ENCODE results near the gene TECPR2.

The TECPR2 gene

DNA sequence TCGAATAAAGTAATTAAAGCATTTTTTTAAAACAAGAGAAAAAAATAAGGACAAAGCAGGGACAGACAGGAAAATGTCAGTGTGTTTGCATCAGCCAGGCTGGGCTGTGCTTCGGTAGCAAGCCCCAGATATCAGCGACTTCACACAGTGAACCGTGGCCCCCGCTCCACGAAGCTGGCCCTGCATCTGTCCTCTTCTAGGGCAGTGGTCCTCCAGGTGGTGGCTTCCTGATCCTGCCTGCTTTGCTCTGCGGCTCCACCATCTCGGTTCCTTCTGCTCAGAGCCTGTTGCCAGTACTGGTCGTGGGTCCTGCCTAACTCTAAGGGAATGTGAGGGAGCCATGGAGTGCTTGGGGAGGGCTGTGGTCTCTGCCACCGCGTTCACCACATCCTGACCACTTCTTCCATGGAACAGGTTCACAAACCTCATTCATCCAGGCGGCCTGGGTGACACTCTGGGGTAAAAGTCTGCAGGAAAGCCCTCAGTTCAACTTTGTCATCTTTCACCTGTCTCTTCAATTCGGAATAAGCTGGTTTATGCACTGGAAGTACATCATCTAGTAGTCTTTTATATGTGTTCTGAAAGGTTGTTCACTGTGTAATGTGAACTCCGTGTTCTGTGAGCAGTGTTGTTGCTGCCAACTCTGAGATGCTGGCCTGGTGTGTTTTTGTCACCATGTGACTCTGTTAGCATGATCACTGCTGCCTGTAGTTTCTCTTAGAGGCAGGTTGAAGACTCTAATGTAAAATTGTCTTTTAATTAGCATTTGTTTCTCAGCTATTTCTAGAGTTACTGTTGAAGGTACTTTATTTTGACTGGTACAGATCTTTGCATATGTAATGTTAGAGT is 99.0 kb downstream of the TECPR2 start:
- in situ Hi-C loops (cut with HindIII; ENCODE audit: low sequenced_read_pairs) = no loop called here

DNA sequence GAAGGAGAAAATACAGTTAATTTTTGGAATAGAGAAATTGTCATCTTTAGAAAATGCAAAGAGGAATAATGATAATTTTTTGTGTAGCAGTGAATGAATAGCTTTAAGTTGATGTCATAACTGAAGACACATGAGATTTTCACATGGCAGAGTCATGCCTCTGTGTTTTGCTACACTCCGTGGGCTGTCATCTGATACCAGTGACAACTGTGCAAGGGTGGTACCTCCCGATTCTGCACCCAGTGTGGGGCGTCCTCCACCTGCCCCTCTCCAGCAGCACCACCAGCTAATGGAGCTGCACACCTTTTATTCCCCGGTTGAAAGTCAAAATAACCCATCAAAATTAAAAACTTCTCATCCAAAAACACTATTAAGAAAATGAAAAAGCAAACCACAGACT is 99.7 kb downstream of the TECPR2 start:
- in situ Hi-C loops (cut with HindIII; ENCODE audit: low sequenced_read_pairs) = no loop called here

- in situ Hi-C loops (cut with HindIII; ENCODE audit: low sequenced_read_pairs) = no loop called here
These were observed 101.3 kb downstream of the TECPR2 start for GRCh38 chr14:102464006-102464405.

GRCh38 chr14:102464846-102465341 is 102.2 kb downstream of the TECPR2 start:
- in situ Hi-C loops (cut with HindIII; ENCODE audit: low sequenced_read_pairs) = no loop called here

DNA sequence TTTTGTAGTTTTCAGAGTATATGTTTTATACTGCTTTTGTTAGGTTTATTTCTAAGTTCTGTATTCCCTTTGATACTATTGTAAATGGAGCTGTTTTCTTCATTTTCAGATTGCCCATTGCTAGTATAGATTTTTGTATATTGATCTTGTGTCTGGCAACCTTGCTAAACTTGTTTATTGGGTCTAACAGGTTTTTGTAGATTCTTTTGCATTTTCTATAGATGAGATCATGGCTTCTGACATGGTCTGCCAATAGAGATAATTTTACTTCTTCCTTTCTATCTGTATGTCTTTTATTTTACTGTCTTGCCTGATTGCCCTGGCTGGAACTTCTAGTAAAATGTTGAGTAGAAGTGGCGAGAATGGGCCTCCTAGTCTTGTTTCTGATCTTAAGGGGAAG is 106.5 kb downstream of the TECPR2 start:
- in situ Hi-C loops (cut with HindIII; ENCODE audit: low sequenced_read_pairs) = no loop called here

- in situ Hi-C loops (cut with HindIII; ENCODE audit: low sequenced_read_pairs) = no loop called here
These were observed 109.4 kb downstream of the TECPR2 start for GRCh38 chr14:102471921-102472790.

DNA sequence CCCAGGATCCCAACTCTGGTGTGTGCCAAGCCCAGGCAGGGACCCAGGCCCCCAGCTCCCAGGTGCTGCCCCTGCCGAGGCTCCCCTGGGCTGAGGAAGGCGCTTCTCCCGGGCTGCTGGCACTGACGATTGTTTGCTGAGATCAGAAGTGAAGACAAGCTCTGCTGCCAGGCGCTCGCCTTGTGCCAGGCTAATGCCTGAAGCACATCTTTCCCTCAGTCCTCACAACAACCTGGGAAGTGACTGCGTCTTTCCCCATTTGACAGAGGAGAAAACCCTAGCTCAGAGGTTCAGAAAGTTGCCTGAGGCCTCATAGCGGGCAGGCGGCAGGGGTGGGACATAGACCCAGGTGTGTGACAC is 110.0 kb downstream of the TECPR2 start:
- in situ Hi-C loops (cut with HindIII; ENCODE audit: low sequenced_read_pairs) = no loop called here

DNA sequence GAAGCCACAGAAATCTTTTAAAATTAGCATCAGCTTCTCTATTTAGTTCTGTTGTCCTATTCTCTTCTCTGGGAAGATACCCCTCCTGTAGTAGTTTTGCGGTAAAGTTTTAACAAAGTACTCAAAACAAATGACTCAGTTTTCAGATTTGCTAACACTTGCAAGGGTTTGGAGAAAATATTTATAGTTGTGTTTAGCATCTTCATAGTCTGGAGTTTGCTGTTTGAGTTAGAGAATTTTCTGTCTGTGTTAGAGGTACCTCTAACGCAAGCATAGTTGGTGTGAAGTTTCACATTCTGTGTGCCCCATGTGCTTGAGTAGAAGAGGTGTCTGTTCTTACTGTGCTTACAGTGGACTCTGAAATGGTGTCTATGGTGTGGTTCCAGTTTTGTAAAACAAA is 110.8 kb downstream of the TECPR2 start:
- in situ Hi-C loops (cut with HindIII; ENCODE audit: low sequenced_read_pairs) = no loop called here

GRCh38 chr14:102474934-102475333 is 112.2 kb downstream of the TECPR2 start:
- in situ Hi-C loops (cut with HindIII; ENCODE audit: low sequenced_read_pairs) = no loop called here

DNA sequence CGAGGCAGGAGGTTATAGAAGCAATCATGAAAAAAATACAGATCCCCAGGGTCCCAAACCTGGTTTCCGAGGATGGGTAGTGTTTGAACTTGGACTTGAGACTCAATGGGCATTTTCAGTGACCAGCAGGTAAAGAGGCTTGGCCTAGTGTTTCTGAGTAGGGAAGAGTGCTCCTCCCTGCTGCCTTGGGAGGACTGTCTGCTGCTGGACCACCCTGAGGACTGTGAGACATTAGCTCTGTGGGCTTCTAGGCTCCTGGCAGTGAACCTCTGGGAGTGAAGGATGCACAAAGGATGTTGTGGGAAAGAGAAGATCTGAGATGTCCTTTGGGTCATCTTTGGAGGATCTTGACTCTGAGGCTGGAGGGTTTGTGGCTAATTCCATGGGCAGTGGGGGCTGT is 116.4 kb downstream of the TECPR2 start:
- in situ Hi-C loops (cut with HindIII; ENCODE audit: low sequenced_read_pairs) = no loop called here

DNA sequence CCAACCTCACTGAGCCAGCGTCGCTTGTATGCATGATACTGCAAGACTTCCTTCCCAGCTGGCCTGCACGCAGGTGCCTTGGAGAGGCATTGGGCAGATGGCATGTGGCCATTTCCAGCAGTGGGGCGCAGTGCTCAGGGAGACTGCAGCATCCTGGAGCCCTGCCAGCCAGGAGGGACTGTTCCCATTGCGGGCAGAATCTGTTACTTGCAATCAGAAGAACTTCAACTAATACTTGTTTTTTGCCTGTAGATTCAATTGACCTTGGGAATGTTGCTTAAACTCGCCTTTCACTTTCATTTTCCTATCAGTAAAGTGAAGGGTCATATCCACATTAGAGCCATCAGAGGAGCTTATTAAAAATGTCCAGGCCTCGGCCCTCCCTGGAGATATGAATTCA is 117.0 kb downstream of the TECPR2 start:
- in situ Hi-C loops (cut with HindIII; ENCODE audit: low sequenced_read_pairs) = no loop called here

- in situ Hi-C loops (cut with HindIII; ENCODE audit: low sequenced_read_pairs) = no loop called here
These were observed 118.6 kb downstream of the TECPR2 start for GRCh38 chr14:102481371-102481770.

- in situ Hi-C loops (cut with HindIII; ENCODE audit: low sequenced_read_pairs) = no loop called here
These were observed 119.1 kb downstream of the TECPR2 start for GRCh38 chr14:102481791-102482238.

- in situ Hi-C loops (cut with HindIII; ENCODE audit: low sequenced_read_pairs) = no loop called here
These were observed 121.6 kb downstream of the TECPR2 start for GRCh38 chr14:102484316-102484715.

DNA sequence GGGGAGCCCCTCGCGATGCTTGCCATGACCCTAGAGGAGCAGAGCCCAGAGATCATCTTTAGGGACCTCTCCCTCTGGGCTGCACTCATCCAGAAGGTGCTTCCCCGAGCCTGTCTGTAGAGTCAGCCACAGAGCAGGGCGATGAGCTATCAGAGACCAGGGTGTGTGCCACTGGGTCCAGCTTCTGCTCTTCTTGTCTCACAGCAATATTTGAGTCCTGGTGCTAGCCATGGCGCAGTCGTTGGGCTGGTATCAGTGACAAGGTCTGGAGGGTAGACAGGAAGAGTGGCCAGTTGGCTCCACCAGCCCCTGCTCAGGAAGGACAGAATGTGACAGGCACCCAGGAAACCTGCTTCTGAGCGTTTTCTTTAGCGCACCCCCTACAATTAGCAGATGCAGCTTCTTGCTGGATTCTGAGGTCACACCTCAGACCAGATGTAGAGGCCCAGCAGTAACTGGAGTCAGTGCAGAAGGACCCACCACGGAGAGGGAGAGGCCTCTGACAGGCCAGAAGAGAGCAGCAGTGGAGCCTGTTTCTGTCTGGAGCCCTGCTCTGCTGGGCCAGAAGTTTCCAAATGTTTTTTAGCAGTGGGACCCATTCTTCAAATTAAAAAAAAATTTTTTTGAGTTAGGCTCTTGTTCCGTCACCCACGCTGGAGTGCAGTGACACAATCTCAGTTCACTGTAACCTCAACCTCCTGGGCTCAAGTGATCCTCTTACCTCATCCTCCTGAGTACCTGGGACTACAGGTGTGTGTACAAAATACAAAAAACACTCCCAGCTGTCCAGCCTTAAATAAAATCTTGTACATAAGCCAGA is 123.2 kb downstream of the TECPR2 start:
- in situ Hi-C loops (cut with HindIII; ENCODE audit: low sequenced_read_pairs) = no loop called here

- in situ Hi-C loops (cut with HindIII; ENCODE audit: low sequenced_read_pairs) = no loop called here
These were observed 123.9 kb downstream of the TECPR2 start for GRCh38 chr14:102486513-102487203.

DNA sequence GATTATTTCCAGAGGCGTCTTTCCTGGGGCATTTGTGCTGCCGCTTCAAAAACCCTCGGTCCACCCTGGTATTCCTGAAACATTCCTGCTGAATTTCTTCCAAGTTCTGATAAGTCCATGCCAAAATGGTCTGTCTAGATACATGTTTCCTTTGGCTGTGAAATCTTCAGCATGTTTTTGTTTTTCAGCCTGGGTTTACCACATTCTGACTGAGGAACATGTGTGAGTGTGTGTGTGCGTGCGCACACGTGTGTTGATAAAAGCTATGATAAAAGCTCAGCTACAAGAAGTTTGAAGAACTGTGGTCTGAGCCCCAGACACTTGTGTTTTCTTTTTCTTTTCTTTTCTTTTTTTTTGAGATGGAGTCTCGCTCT is 124.5 kb downstream of the TECPR2 start:
- in situ Hi-C loops (cut with HindIII; ENCODE audit: low sequenced_read_pairs) = no loop called here

DNA sequence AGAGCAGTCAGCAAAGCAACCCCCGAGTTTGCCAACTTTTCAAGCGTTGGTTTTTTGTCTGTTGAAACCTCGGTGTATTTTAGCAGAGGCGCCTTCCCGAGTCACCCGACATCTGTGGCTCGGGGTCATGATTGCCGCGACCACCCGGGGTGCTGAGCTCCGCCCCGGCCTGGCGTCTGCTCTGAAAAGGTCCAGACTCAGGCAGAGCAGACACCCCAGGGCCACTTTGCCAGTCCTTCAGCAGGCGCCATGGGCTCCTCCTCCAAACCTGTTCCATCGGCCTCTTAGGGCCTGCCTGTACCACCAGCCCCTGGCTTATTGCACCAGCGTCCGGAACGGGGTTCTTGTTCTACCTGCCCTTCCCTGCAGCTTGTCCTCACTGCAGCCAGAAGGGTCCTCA is 127.7 kb downstream of the TECPR2 start:
- in situ Hi-C loops (cut with HindIII; ENCODE audit: low sequenced_read_pairs) = no loop called here

DNA sequence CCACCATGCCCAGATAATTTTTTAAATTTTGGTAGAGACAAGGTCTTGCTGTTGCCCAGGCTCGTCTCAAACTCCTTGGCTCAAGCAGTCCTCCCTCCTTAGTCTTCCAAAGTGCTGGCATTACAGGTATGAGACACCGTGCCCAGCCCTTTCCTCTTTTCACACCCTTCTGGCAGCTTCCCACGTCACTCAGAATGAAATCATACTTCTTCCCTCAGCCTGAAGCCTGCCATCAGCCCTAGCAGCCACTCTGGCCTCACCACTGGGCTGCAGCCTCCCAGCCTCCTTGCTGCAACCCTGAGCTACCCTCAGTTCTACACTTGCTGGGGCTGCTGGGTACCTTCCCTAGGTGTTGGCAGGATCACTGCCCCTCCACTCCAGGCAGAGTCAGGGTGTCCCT is 128.6 kb downstream of the TECPR2 start:
- in situ Hi-C loops (cut with HindIII; ENCODE audit: low sequenced_read_pairs) = no loop called here

- in situ Hi-C loops (cut with HindIII; ENCODE audit: low sequenced_read_pairs) = no loop called here
These were observed 129.2 kb downstream of the TECPR2 start for GRCh38 chr14:102491786-102492530.
